ENCODE results near the gene SND1.

GRCh38 chr7:127822822-127823508 lies 171.0 kb downstream of the SND1 start:
- TF ChIP-seq CTCF (IDR thresholded peaks at IDR 0.05) (no peak), POLR2AphosphoS5 (IDR thresholded peaks at IDR 0.05) (no peak), POLR2A (IDR thresholded peaks at IDR 0.05) (no peak)

Measured in breast epithelium (tissue), 3 donors.